HUDEP-2 (cell line): ENCODE measurements around the gene CDC5L.

ENCODE experiments used
- DNase-seq, 76 experiments: peaks; one replicate each; lab custom pipeline; 2025; ENCODE audit not compliant: unreplicated experiment in 76 of 76; lab: John Stamatoyannopoulos, UW

CDC5L gene

DNA sequence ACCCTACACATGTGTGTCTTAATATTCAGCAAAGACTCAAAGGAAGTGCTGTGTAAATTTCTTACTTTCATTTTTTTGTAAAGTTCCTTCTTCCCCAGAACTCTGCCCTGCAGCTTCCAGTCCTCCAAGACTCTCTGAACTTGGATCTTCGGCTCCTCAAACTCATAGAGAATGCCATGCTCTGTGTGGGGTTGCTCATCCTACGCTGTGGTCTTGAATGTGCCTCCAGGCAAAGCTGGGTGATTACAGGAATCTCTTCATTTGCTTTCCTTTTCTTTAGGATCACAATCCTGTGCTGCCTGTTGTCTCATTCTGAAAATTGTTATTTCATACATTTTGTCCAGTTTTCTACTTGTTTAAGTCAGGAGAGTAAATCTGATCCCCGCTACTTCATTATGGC lies 14.5 kb upstream of the CDC5L start:
- DNase-seq: no peak

DNA sequence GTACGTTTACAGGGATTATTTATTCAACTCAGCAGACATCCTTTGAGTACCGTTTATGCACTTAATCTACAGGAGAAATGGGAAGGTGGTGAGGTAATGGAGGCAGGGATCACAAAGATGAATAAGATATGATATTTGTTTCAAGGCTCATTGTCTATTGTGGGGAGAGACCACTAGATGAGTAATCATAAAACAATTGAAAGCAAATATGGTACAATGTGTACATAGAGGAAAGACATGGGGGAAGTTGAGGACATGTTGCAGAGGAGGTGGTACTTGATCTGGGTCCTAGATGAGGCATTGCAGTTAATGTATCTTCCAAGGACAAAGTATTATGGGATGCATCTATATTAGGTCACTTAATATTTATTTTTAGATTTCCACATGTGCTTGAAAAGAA lies 13.7 kb upstream of the CDC5L start:
- no peak for DNase-seq

DNA sequence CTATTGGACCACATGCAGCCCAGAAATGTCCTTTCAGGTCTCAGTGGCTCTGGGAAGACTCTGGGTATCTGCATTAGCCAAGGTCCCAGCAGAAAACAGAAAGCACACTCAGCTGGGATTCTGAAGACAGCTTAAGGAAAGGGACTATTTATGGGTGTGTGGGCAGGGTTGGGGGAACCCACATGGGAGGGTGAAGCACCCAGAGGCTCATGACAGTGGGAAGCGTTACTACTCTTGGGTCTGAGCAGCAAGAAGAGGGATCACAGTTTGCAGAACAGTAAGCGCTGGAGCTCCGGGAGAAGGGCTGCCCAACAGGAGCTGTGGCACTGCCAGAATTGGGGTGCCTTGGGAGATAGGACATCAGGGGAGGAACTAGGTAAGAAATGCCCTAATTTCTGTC lies 12.4 kb upstream of the CDC5L start:
- no peak for DNase-seq

DNA sequence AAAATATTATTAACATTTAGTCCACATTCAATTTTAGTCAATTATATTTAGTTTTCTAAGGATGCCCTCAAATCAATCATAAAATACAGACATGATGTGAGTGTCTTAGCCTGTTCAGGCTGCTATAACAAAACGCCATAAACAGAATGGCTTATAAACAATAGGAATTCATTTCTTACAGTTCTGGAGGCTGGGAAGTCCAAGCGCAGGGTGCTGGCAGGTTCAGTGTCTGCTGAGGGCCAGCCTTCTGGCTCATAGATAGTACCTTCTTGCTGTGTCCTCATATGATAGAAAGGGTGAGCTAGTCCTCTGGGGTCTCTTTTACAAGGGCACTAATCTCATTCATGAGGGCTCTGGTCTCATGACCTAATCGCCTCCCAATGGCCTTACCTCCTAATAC lies 10.0 kb upstream of the CDC5L start:
- no peak for DNase-seq

DNA sequence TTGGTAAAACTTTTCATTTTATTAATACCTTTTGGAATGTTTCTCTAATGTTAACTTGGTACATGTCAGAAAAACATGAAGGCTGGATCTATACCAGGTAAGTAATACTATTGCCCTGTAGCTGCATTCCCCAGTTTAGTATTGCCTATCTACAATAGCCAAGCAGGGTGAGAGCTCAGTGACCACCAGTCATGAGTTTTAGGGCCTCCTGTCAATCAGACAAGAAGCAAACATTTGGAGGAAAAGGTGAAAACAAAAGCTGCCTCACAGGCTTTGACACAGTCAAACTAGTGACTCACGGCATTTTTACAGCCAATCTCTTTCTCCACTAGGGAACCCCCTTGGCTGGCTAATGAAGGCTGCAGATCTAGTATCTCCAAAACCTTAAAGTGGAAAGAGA lies 9.5 kb upstream of the CDC5L start:
- DNase-seq: no peak

DNA sequence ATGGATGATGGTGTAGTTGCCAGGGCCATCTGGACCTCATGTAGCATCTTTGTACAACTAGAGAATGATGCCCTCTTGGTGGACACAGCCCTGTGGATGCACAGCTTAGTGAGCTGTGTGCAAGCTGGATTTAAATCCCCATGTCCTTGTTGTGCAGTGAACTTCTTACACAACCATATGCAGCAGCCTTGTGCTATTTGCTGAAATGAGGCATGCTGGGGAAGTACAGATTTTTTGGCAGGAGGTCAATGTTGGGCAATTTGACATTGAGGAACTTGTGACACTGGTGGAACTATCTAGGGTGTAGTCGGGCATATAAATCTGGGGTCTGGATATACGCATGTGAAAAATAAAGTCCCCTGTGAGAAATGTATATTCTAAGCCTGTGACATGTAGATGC lies 5.8 kb upstream of the CDC5L start:
- no peak for DNase-seq

DNA sequence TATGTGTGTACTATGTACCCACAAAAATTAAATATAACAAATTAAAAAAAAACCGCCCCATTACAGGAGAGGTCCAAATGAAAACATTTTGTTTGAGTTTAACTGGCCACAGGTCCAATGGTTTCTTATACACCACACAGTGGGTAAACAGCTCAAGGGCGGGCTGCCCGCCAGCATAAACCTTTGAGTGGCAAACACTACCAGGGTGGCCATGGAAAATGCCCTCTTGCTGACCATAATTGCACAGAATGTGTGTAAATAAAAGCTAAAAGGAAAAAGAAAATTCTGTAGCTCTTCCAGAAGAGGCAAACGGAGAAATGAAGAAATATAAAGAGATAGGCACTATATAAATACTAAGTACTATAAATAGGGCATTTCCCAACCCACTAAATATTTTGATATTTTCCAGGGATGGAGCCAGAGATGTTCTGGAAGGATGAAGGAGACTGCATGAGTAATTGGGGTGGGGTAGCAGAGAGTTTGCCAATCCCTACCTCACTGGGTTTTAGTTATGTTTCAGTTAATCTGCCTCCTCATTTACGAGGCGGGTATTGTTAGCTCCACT lies 1.1 kb upstream of the CDC5L start:
- no peak for DNase-seq

DNA sequence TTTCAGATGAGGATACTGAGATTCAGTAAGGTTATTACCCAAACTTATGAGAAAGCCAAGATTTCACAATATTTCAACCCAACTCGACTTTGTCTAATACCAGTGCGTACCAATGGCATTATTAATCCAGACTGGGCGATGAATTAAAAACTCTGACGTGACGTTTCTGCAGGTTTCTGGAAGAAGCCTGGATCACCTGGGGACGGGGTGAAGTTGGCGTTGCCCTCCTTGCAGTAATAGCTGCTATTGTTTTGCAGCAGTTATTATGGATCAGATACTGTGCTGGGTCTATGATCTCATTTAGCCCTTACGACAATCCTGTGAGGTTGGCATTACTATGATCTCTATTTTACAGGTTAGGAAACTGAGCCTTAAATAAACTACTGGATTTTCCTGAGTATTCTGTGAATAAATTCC lies 569 bp upstream of the CDC5L start:
- DNase-seq: no peak

DNA sequence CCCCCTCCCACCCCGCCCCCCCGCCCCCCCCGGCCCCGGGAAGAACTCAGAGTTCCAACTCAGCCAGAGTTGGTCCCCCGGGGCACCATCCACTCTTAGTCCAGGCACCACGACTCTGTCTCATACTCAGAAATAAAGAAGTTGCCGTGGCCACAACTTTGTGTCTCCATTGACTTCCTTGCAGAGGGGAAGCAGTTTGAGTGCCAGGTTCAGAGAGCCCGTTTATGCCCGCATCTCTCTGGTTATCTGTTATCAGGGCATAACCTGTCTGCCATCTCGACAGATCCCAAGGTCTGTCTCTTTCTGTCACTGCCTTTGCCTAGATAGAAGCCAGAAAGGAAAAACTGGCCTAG lies 605 bp downstream of the CDC5L start:
- peak in 28 of 76 experiments; percentile 1 to 62 (median 38) for DNase-seq

DNA sequence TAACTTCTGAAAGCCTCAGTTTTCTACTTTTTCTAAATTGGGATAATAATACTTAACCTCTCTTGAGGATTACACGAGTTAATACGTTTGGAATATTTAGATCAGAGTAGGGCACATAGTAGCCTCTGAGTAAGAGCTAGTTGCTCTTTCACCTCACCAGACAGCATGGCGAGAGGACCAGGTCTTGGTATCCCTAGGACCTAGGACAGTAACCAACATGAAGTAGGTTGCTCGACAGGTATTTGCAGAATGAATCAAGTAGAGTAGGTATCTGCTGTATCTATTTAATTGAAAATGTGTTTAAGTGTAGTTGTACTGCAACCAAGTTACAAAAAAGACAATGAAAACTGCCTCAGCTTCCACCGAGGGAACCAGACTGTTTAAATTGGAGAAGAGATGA lies 1.4 kb downstream of the CDC5L start:
- DNase-seq: no peak

DNA sequence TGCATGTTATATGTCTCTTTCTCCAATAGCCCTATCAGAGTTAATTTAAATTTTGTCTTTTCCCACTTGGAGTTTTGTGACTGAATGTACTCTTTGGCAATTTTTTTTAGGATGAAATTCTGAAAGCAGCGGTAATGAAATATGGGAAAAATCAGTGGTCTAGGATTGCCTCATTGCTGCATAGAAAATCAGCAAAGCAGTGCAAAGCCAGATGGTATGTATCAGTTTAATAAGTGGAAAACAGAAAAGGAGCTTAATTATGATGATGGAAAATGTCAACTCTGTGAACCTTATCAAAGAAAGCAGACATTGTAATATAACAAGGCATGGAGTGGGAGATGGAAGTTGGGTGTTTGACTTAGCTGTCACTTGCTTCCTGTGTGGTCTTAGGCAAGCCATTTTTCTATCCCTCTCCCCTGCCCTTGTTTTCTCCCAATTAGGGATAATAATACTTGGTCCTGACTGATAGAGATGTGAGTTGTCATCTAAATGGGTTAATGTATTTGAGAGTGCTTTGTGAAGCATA lies 2.7 kb downstream of the CDC5L start:
- peak in 3 of 76 experiments; percentile 8 to 42 (median 13) for DNase-seq

DNA sequence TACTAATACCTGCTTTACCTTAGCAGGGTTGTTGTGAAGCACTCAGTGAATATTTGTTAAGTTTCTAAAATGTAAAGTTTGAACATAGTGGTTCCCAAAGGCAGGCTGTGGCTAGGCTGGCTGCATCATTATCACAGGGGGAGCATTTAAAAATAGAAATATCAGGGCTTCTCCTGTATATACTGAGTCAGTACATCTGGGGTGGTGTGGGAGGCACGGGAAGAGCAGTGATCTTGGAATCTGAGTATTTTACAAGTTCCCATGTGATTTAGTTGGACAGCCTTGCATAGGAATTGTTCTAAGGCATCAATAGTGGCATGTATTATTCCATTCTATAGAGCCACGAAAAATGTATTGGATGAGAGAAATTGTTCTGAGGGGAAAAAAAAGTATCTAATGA lies 8.0 kb downstream of the CDC5L start:
- DNase-seq: no peak

DNA sequence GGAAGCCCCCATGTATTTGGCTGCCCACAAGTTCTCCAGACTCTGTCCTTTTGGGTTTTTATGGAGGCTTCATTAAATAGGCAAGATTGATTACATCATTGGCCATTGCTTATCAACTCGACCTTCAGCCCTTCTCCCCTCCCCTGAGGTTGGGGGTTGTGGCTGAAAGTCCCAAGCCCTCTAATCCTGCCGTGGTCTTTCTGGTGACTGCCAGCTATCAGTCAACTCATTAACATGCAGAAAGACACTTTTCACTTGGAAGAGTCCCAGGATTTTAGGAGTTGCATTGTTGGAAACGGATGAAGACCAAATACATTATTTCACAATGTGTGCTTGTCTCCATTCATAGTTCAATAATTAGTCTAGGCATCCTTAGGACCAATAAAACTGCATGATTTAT lies 9.5 kb downstream of the CDC5L start:
- no peak for DNase-seq

DNA sequence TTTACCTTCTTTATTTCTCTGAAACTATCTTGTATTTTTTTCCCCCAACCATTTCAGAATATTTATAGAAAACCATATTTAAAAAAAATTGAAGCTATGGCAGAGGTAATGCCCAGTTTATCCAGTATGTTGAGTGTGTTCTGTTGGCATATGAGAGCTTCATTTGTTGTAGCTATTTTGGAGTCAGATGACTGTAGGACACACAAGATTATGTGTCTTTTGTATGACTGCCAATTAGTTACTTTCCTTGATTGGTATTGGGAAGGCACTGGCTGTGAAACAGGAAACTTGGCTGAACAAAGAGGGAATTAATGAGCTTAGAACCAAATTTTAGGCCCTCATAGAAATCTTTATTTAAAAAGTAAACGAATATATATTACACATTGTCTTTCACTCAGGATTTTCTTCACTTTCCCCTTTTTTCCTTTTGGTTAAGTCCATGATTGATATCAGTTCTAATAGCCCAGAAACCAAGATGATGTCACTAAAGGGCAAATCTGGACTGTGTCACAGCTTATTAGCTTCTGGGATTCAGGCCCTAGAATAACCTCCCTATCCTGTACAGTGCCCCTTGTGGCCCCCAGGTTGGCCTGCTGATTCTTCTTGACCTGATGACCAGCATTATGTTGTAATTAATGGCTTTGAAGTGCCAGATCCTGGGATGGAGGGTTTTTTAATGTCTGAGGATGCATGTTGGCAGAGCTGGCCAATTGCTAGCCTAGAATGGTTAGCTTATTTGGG lies 10.1 kb downstream of the CDC5L start:
- DNase-seq: no peak

DNA sequence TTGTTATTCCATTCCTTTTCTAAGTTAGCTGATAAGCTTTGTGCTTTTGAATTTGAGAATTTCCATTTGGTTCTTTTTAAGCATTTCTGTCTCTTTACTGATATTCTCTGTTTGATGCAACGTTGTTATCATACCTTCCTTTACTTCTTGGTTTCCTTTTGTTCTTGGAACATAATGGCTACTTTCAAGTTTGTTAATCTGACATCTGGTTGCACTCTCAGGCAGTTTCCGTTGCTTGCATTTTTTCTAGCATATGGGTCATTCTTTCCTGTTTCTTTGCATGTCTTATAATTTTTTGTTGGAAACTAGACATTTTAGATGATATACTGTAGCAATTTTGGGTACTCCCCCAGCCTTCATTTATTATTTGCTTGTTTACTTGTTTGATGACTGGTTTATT lies 12.5 kb downstream of the CDC5L start:
- DNase-seq: no peak

DNA sequence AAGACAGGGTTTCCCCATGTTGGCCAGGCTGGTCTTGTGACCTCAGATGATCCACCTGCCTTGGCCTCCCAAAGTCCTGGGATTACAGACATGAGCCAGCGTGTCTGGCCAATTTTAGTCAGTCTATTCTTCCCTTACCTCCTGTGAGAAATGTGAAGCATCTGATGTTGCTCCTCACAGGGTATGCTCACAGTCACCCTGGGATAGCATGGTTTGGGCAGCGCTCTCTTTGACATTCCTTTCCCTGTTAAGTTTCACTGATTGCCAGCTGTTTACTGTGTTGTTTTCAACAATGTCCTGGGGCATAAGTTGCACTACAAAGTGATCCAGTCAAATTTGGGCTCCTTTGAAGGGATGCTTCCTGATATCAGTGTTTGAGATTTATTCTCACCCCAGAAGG lies 13.1 kb downstream of the CDC5L start:
- DNase-seq: no peak

DNA sequence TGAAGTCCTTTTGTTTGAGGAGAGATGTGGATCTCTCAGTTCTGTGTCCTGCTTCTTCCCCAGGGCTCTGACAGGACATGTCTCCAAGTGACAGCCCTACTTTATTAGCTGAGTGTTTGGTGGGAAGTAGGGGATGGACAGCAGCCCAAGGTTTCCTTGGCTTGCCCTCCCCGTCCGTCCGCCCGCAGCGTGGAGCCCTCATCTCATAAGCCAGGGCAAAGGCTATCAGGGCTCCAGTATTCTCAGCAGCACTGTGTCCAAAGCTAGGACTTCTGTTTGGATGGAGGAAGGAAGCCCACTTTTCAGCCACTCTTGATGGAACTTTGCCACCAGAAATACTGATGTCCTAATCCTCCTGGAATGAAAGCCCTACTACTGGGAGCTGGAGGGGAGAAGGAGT lies 13.6 kb downstream of the CDC5L start:
- no peak for DNase-seq

DNA sequence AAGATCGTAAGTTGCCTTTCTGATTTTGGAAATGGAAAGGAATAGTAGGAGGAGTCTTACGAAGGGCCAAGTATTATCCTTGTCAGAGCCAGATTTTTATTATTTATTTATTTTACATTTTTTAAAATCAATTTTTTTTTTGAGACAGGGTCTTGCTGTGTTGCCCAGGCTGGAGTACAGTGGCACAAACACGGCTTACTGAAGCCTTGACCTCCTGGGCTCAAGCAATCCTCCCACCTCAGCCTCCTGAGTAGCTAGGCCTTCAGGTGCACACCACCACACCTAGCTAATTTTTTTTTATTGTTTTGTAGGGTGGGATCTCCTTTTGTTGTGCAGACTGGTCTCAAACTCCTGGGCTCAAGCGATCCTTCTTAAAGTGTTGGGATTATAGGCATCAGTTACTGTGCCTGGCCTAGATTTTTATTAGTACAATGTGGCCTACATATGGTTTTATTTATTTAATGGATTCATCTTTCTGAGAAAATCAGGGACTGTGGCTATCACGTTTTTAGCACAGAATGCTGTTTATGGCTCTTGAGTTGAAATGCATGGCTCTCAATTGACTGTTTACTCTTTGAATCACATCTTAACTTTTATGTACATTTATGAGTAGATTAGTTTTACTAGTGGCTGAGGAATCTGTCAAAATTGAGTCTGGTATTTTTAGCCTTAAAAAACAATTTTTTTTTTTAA lies 16.7 kb downstream of the CDC5L start:
- DNase-seq: no peak

DNA sequence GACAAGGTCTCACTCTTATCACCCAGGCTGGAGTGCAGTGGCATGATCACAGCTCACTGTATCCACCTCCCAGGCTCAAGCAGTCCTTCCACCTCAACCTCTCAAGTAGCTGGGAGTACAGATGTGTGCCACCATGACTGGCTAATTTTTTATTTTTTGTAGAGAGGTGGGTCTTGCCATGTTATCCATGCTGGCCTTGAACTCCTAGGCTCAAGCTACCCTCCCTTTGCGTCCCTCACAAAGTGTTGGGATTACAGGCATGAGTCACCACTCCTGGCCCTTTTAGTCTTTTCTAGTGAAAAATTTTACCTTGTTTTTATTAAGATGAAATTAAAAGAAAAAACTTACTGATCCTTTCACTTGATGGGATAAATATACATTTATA lies 17.2 kb downstream of the CDC5L start:
- DNase-seq: no peak

DNA sequence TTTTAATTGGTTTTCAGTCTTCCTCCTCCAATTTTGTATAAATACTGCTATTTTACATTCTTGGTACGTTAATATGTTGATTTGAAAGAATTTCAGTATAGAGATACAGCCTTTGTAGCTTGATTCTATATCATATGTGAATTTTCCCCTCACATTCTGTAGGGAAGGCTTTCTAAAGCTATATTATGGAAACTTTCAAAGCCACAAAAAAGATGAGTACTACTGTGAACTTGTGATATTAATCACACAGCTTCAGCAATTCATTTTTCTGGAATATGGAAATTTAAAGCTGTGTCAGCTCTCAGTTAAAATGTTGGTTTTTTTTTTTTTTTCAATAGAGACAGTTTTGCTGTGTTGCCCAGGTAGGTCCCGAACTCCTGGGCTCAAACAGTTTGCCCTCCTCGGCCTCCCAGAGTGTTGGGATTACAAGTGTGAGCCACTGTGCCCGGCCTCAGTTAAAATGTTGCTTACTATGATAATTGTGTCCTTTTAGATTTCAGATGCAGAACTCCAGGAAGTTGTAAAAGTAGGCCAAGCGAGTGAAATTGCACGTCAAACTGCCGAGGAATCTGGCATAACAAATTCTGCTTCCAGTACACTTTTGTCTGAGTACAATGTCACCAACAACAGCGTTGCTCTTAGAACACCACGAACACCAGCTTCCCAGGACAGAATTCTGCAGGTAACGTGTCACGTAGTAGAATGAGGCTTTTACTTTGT lies 20.6 kb downstream of the CDC5L start:
- no peak for DNase-seq

DNA sequence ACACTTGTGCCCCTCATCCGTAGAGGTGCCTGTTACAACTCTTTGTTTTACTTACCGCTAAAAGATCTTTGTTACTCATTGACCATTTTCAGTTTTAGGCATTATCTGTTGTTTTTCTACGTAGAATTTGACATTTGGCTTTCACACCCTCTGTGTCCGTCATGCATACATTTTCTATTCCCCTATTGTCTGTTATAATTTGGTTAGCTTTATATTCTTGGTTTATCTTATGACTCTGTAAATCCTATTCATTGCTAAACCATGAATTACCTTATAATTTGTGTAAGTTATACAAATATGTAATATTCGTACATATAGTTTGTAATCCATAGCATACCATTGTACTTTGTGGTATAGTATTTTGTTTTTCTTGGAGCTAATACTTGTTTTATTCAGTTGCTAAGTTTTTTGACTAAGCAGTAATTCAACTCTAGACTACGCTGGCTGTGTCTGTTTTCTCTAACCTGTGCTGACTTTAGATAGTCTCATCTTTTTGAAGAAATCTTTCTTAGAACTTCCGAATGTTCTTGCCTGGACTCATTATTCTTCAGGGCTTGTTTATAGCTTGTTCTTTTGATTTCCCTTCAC lies 21.8 kb downstream of the CDC5L start:
- no peak for DNase-seq
